Hypothalamus (tissue), 51 donors: ENCODE results near the gene ROS1.
"Not testable (repeated sequence)": the region's sequence is repeated elsewhere in the genome, so short reads cannot be mapped to it uniquely, and the experiment has no call there.

Experiments used
- DNase-seq, 51 donors: peaks; one replicate each; lab custom pipeline; 2025; lab: John Stamatoyannopoulos, UW

ROS1 gene

DNA sequence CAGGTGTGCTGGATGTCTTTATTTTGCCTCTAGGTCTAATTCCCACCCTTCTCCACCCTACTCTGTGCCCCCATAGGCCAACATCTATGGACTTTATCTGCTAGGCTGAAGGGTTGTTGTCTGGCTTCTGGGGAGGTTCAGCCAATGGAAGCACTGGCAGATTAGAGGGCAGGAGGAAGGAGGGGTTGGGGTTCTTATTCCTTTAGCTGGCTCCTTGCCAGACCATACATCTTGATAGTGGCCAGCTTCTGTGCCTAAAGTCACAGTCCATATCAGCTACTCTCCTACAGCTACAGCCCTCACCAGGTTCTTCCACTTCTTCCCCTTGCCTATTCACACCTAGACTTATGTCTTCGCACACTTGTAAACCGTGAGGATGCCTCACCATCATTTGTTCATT lies 41.1 kb downstream of the ROS1 start:
- no peak for DNase-seq

DNA sequence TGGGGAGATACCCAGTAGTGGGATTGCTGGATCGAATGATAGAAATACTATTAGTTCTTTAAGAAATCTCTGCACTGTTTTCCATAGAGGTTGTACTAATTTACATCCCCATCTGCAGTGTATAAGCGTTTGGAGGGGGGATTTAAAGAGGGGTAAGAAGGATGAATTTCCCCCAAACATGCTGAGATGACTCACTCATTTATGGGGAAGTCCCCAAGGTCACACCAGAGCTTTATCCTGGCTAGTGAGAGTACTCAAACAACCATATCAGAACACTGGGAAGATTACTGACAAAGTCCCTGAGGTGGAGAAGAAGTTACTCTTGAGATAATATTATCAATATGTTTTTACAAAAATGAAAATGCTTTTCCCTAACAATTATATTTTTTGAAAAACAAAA lies 44.0 kb downstream of the ROS1 start:
- no peak for DNase-seq

DNA sequence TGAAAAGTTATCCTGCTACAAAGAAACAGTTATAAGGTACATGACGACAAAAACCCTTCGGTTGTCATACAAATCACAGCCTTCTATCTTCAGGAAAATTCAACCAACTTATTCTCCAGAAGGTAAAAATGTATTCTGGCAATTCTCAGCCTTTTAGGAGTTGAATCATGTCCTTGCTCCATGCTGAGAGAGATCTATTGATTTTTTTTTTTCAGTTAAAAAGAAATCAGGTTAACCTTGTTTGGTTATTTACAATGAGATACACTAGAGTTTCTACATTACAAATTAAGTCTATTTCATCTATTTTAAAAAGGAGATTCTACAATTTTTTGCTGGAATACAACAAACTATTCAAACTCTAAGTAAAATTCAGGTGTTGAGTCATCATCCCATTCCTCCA lies 45.4 kb downstream of the ROS1 start:
- no peak for DNase-seq

DNA sequence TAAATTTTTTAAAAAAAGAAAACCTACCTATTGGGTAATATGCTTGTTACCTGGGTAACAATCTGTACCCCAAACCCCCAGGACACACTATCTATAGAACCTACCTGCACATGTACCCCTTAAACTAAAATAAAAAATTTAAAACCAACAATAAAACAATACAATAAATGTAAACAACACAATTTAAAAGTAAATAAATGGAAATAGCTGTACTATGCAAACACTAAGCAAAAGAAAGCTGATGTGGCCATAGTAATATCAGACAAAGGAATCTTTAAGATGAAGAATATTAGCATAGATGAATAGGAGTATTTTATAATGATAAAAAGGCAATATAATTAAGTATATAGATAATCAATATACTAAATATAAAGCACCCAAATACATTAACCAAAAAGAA lies 50.3 kb downstream of the ROS1 start:
- DNase-seq: no peak

DNA sequence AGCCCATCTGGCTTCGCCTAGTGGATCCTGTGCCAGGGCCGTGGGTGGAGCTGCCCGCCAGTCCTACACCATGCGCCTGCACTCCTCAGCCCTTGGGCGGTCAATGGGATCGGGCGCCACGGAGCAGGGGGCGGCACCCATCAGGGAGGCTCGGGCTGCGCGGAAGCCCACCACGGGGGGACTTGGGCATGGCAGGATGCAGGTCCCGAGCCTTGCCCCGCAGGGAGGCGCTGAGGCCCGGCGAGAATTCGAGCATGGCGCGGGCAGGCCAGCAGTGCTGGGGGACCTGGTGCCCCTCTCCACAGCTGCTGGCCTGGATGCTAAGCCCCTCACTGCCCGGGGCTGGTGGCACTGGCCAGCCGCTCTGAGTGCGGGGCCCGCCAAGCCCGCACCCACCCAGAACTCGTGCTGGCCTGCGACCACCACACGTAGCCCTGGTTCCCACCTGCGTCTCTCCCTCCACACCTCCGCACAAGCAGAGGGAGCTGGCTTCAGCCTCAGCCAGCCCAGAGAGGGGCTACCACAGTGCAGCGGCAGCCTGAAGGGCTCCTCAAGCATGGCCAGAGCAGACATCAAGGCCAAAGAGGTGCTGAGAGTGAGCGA lies 52.4 kb downstream of the ROS1 start:
- no peak for DNase-seq

DNA sequence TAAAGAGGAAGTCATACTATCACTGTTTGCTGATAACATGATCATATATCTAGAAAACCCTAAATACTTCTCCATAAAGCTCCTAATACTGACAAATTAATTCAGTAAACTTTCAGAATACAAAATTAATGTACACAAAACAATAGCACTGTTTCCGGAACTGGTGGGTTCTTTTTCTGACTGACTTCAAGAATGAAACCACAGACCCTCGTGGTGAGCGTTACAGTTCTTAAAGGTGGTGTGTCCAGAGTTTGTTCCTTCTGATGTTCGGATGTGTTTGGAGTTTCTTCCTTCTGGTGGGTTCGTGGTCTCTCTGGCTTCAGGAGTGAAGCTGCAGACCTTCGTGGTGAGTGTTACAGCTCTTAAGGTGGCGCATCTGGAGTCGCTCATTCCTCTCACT lies 53.5 kb downstream of the ROS1 start:
- DNase-seq: not testable (repeated sequence)

DNA sequence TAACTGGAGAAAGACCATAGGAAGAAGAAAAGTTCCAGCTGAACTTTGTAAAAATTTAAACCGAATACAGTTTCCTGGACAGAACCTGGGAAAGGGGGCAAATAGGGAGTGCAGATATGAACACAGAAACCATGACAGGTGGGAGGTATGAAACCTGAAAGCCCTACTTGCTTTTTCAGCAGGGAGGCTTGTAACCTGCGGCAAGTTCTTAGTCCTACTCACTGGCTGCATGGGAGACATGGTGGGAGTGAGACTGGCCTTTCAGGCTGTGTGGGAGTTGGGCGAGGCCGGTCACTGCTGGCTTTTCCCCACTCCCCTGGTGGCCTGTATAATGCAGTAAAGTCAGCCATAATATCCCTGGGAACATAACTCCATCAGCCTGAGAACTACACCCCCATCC lies 54.2 kb downstream of the ROS1 start:
- no peak for DNase-seq

DNA sequence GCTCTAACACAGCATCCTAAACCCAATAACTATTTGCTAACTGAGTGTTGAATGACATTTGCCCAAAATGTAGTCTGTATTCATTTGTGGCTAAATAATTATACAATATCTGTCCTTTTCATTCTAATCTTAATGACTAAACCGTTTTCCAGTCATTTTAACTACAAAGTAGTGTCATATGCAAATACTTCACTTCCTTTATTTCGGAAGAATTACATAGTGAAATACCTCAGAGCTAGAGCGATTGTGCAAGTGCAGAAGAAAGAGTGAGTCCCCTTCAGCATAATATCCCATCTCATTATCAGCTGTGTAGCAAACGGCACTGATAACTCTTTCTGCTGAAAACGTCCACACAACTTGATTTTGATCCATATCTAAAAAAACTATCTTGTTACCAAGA lies 66.2 kb downstream of the ROS1 start:
- DNase-seq: no peak

DNA sequence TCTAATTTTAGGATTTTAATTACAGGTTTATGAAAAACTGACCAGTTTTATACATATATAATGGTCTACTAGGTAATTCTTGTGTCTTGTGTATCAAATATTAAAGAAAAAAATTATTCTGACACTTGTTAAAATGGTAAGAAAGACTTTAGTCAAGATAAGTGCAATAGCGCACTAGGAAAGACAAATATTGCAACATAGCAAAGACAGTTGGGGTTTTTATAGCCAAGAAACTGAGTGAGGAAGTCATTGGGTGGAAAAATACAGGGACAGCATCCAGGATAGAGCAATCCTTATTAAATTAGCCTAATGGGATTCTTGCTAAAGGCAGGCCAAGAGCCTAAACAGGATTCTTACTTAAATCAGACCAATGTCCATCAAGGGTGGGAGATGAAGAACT lies 71.1 kb downstream of the ROS1 start:
- DNase-seq: no peak

DNA sequence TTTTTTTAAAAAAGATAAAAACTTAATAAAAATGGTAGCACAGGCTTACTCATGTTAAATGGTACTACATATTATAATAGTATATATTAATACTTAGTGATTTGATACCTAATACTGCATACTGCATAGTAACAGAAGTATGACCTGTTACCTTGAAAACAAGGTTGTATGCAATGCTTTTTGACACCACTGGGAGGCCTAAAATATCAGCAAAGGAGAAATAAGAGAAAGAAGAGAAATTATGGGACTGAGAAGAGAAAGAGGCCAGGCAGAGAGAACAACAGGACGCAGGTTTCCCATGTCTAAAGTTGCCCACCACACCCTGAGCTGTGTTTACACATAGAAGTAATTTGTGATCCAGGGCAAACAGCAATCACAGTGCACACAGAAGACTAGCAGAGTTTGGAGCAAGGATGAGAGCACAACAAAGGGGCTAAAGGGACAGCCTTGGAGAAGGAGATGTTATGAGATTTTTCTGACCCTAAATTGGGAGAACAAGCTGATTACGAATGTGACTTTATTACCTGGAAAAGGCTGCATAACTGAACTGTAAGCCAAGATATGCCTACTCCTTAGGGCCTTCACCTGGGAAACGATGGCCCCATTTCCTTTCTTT lies 73.2 kb downstream of the ROS1 start:
- DNase-seq: no peak

DNA sequence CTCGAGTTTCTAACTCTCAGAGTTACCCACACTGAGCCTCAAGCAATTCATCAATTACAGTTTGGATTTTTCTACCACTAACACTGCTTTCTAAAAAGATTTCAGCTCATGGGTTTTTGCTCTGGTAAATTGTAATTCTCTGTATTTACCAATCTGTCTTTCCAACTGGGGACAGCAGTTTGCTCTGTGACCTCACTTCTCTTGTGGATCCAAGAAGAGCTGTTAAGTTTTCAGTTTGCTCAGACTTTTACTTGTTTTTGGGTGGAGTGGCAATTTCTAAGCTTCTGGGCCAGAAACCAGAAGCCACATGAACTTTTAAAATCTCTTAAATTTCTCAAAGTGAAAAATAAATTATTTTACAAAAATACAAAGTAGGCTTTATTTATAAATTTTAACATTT lies 74.2 kb downstream of the ROS1 start:
- DNase-seq: no peak

DNA sequence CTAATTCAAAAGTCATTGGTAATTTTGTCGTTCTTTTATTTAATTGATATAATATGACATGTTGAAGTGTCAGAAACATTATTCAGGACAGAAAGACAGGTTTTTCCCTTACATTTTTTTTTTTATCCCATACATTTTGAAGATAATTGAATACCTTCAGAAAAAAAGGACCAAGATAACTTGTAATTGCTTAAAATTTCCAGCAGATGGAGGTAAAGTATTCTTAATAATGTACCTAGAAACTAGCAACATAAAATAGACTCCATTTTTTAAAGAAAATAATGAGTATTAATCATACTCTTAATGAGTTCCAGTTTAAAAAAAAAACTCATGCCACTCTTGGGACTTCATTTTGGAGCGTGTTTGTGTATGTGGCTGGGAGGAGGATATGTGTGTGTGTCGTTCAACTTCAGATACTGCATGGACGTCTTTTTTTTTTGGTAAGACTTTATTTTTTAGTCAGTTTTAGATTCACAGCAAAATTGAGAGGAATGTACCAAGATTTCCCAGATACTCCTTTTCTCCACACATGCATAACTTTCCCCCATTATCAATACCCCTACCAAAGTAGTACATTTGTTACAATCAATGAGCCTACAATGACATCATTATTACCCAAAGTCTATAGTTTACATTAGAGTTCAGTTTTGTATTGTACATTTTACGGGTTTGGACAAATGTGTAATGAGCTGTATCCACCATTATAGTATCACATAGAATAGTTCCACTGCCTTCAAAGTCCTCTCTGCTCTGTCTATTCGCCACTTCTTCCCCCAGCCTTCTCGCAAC lies 79.4 kb downstream of the ROS1 start:
- peak in 1 of 51 donors; percentile 13 for DNase-seq

DNA sequence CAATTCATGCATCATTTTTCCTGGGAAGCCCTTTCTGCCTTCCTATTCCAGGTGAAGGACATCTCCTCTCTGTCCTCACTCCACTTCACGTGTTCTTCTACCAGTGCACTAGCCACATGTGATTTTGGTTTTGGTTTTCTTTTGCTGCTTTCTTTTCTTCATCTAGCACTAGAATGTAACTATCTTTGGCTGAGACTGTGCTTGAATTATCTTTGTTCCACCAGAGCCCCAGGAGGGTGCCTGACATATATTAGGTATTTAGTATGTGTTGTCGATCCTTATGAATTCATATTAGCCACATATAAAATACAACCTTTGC lies 80.5 kb downstream of the ROS1 start:
- no peak for DNase-seq

DNA sequence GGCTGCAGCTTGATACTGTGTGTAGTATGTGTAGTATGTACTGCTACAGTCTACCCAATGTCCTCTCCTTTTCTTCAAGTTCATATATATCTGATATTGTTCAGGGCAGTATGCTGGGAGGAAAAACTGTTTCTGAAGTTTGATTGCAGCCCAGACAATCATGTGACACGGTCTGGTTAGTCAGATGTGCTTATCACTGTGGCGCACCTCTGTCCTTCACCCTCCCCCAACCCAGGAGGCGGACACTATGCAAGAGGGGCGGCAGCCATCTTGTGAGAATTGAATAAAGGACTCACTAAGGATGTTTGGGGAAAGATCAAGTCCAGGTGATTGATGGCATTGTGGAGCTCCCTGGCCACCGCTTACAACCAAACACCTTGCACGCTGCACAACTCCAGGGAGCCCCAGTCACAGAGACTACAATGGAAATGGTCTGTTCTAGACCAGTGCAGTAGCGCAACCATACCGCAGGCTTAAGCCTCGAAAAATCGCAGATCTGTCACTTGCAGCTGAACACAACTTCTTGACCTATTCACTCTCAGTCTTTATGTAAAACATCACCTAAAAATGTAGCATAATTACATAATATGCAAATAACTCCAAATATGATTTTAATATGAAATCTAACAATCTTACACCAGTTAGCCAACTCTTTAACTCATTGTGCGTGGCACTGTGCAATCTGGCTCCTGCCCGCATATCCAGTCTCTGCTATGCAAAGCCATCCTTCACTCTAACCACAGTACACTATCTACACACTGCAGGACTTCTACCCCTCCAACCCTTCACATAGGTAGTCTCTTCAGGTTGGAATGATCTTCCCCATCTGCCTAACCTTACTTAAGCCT lies 81.1 kb downstream of the ROS1 start:
- DNase-seq: no peak

DNA sequence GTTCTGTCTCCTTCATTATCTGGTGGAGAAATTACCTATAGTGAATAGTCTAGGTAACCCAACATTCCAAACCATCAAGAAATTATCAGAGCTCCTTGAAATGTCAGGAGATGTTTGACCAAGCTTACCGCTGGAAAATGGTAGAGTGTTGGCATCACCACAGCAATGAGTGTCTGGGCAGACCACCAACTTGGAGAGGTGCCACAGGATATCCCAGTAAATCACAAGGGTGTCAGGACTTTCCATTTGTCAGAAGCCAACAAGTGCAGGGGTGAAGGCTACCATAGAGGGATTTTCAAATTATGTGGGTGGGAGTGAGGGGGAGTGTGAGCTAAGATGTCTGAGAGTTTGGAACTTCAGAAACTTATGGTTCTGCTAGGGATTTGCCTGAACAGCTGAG lies 87.2 kb downstream of the ROS1 start:
- no peak for DNase-seq

DNA sequence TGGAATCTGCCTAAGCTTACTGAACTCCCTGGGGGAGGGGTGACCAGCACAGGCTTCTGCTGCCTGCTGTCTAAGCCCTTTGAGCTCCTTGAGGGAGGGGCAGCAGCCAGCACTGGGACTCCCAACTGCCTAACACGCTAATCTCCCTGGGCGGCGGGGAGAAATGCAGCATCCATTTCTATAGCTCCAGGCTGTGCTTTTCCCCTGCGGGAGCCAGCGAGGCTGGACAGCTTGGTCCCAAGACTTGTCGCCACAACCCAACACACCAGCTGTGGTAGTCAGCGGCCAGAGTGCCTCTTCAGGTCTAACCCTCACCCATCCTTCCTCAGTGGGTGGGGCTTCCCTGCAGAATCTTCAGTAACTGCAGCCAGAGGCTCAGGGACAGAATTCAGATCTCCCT lies 95.8 kb downstream of the ROS1 start:
- no peak for DNase-seq

DNA sequence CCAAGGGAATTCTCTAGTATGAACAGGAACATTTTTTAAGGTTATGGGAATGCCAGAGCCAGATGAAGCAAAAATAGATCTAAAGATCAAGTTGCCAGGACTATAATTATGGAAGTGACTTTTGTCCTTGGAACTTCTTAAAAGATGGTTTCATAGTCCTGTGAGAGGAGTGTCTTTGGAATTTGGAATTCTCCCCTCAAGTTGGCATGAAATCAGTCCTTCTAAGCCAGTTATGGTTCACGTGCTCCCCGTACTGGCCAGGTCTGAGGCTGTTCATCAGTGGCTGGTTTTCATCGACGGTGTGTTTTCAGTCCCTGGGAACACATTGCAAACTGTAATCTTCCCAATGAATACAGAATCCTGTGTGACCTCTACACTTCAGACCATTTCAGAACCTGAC lies 97.2 kb downstream of the ROS1 start:
- no peak for DNase-seq

DNA sequence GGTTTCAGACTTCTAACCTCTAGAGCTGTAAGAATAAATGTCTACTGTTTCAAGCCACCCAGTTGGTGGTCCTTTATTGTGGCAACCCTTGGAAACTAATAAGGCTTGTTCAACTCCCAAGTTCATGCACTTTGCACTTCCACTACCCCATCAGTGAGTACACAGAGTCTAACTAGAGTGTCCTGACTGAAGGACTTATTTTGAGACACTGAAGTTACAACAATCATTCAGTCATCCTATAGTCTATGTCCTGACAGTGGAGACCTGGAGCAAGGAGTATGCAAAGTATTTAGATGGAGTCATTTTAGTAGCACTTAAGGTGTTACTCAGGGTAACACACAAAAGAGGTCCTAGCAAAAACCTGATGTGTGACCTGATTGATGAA lies 97.7 kb downstream of the ROS1 start:
- no peak for DNase-seq

DNA sequence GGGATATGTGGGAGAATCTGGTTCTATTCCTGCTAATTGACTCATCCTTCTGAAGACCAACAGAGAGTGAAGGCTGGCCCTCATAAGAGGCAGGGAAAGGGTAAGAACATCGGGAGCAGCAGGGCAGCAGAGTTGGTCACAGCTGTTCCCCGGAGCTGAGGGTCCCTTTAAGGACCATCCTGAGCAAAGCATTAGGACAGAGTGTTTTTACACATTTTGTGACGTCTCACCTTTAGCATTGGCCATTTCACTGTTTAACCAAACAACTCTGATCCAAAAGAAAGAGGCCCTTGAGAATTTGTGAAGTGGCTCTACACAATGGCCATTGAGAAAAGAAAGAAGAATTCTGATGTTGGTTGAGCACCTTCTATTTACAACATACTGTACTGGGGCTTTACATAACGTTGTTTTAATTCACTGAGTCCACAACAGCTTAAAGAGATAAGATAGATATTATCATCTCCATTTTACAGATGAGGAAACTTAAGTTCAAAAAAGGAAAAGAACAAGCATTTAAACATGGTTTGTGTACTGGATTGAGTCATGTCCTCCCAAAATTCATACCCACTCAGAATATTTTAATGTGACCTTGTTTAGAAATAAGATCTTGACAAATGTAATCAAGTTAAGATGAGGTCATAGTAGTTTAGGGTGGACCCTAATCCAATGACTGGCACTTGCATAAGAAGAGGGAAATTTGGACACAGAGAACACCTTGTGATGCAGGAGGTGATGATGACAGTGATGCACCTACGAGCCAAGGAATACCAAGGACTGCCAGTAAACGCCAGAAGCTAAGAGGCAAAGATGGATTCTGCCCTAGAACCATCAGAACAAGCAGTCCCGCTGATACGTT lies 98.4 kb downstream of the ROS1 start:
- no peak for DNase-seq

DNA sequence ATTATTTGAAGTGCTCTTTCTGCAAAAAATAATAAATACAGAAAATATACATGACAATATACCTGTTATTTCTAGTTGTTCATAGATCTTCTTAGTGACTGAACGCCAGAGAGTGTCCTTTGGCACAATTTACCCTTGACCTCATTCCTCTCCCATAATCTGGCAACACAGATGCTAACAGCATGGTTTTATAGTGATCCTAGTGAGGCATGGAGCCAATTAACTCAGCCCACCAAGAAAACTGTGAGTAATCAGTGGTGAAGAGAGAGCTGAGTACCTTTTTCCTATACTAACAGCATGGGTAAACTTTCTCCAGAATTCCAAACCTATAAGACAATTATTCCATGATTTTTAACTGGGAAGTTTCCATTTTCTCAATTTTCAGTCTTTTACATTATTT lies 99.3 kb downstream of the ROS1 start:
- DNase-seq: no peak

DNA sequence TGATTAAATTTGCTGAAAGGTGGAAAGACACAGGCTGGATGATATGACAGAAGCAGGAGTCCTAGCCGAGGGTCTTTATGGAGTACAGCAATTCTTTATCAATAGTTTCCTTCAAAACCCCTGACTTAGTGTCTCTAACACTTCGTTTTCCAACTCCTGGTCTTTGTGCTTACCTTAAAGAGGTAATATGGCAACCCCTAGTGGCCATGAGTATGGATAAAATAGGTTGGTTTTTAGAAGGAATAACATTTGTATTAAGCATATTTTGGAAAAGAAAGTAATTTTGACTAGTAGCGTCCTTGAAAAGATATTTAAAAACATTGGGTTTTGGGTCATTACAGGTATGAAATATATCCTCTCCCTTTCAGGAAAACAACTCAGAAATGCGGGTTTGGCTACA lies 108.5 kb downstream of the ROS1 start:
- no peak for DNase-seq
